ENCODE data around the gene CHCT1.
"Not testable (repeated sequence)": the region's sequence is repeated elsewhere in the genome, so short reads cannot be mapped to it uniquely, and the experiment has no call there.

DNA sequence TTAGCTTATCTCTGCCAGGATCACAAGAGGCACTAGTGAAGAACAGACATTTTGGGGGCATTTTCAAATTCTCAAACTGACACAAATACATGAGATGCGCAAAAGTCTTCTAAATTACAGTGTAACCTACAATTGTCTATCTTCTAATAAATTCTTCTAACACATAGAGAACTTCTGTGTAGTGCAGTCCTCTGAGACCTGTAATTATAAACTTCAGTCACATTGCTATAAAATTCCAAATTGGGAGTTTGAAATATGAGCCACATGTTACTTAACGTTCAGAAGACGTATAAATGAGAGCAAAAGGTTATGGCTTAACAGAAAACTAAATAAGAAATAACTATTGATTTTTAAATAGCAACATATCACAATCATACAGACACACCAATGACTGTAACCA is 42.8 kb upstream of the CHCT1 start:
- TF ChIP-seq, protein P1, sequence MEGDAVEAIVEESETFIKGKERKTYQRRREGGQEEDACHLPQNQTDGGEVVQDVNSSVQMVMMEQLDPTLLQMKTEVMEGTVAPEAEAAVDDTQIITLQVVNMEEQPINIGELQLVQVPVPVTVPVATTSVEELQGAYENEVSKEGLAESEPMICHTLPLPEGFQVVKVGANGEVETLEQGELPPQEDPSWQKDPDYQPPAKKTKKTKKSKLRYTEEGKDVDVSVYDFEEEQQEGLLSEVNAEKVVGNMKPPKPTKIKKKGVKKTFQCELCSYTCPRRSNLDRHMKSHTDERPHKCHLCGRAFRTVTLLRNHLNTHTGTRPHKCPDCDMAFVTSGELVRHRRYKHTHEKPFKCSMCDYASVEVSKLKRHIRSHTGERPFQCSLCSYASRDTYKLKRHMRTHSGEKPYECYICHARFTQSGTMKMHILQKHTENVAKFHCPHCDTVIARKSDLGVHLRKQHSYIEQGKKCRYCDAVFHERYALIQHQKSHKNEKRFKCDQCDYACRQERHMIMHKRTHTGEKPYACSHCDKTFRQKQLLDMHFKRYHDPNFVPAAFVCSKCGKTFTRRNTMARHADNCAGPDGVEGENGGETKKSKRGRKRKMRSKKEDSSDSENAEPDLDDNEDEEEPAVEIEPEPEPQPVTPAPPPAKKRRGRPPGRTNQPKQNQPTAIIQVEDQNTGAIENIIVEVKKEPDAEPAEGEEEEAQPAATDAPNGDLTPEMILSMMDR (IDR thresholded peaks at IDR 0.05), result not testable (repeated sequence)
- not testable (repeated sequence) for TF ChIP-seq POLR2A (IDR thresholded peaks at IDR 0.05)
